K562 (cell line): ENCODE data around the gene ZBTB16. TPM values are rescaled to one million over a fixed set of nuclear protein-coding genes. Genes with fewer than 3 reads are reported as not detected.
A peak's percentile ranks its signal among the peaks of the same experiment; 100 is the strongest.

ENCODE experiments used
- ATAC-seq: fragments of 200-7000 bp; cut with Tn5 transposase; 3 replicates; pipeline ENCODE4 v1.9.1; 2020; ENCODE audit warnings: moderate library complexity
- BruUV-seq: library from RNA; stranded (reverse); fragments of 400-500 nt; replicated peaks from 2 replicates; lab custom pipeline; 2021; lab: Mats Ljungman, UMichigan
- CTCF ChIA-PET: fragments of 300-600 bp; formaldehyde crosslinking; extraction: SDS; loops from one replicate; lab custom pipeline; 2021; ENCODE audit warnings: low intra/inter-chr PET ratio; lab: Yijun Ruan, JAX
- POLR2A ChIA-PET: fragments of 300-600, 350-650 bp; sonication (Branson Sonifier 250); formaldehyde crosslinking; extraction: SDS; loops from one replicate; lab custom pipeline; 2021; ENCODE audit warnings: antibody characterized with exemption, inconsistent platforms; lab: Yijun Ruan, JAX
- DNase-seq, 4 experiments: peaks; one replicate each; pipeline versions ENCODE4 v3.0.0 to v3.0.0-alpha.2; 2011 to 2018; ENCODE audit warnings: low spot score in 3 of 4, mixed read lengths in 3 of 4; ENCODE audit errors: extremely low read depth in 1 of 4
- FAIRE-seq: peaks from 2 replicates; lab custom pipeline; 2011; peaks lifted over from hg19 to GRCh38; lab: Jason Lieb, UNC
- H2AFZ ChIP-seq: 2 replicates; pipeline ENCODE4 v1.6.0; 2011; ENCODE audit warnings: low read depth, low read length, control low read depth, inconsistent platforms
- H3K27ac ChIP-seq: fragments of 200-600 bp; 3 replicates; pipeline ENCODE4 v1.8.0; 2011; ENCODE audit warnings: low read depth, mild to moderate bottlenecking, control low read depth, inconsistent platforms, low read length, moderate library complexity, mixed read lengths; ENCODE audit errors: extremely low read depth
- H3K27me3 ChIP-seq, 2 experiments: fragments of 300-600 bp in 1 of 2; 2 replicates in 1 of 2; 3 replicates in 1 of 2; pipeline versions ENCODE4 v1.6.0 to v1.8.0; 2011; ENCODE audit warnings: inconsistent platforms in 2 of 2, low read length in 2 of 2, mild to moderate bottlenecking in 1 of 2, mixed read lengths in 1 of 2, moderate library complexity in 1 of 2; ENCODE audit not compliant: control insufficient read depth in 2 of 2, insufficient read depth in 2 of 2
- H3K36me3 ChIP-seq: fragments of 300-600 bp; 3 replicates; pipeline ENCODE4 v1.8.0; 2011; ENCODE audit warnings: mild to moderate bottlenecking, low read length, inconsistent platforms; ENCODE audit not compliant: control insufficient read depth, insufficient read depth
- H3K4me1 ChIP-seq, 2 experiments: fragments of 200-600 bp in 1 of 2; replicated peaks in 1 of 2; 2 replicates in 1 of 2; 3 replicates in 1 of 2; pipeline versions ENCODE4 v1.5.1 to v1.8.0; 2011; ENCODE audit warnings: inconsistent platforms in 2 of 2, low read length in 2 of 2, mild to moderate bottlenecking in 1 of 2, mixed read lengths in 1 of 2, moderate library complexity in 1 of 2; ENCODE audit not compliant: control insufficient read depth in 2 of 2, insufficient read depth in 2 of 2
- H3K4me2 ChIP-seq: 2 replicates; pipeline ENCODE4 v1.6.1; 2011; ENCODE audit warnings: low read length, control low read depth, inconsistent platforms, mixed read lengths; ENCODE audit not compliant: insufficient read depth
- H3K4me3 ChIP-seq: fragments of 200-600 bp; sonication (generic), shearing (Covaris generic); 2 replicates; pipeline ENCODE4 v1.5.1; 2016; ENCODE audit warnings: control low read depth, inconsistent platforms
- H3K79me2 ChIP-seq: fragments of 200-600 bp; 3 replicates; pipeline ENCODE4 v1.8.0; 2011; ENCODE audit warnings: low read length, inconsistent platforms; ENCODE audit not compliant: control insufficient read depth, insufficient read depth
- H3K9ac ChIP-seq, 2 experiments: 2 replicates each; pipeline versions ENCODE4 v1.6.0 to v1.6.1; 2011; ENCODE audit warnings: low read depth in 2 of 2, low read length in 2 of 2, control low read depth in 1 of 2, inconsistent platforms in 1 of 2, mild to moderate bottlenecking in 1 of 2, mixed read lengths in 1 of 2; ENCODE audit not compliant: insufficient read depth in 1 of 2
- H3K9me1 ChIP-seq: one replicate; pipeline ENCODE4 v1.6.0; 2011; ENCODE audit warnings: inconsistent platforms, mild to moderate bottlenecking, low read length, moderate library complexity; ENCODE audit not compliant: control insufficient read depth, insufficient read depth
- H3K9me3 ChIP-seq: replicated peaks from 2 replicates; pipeline ENCODE4 v1.5.1; 2011; ENCODE audit warnings: low read depth, low read length, inconsistent platforms; ENCODE audit not compliant: control insufficient read depth, insufficient read depth
- H4K20me1 ChIP-seq: replicated peaks from 2 replicates; pipeline ENCODE4 v1.6.1; 2011; ENCODE audit warnings: low read length, inconsistent platforms, mixed read lengths; ENCODE audit not compliant: control insufficient read depth, insufficient read depth
- CEBPG ChIP-seq, 3 experiments: fragments of 200-800 bp in 1 of 3; sonication (Bioruptor generic) in 1 of 3; sonication (generic) in 1 of 3; formaldehyde crosslinking in 1 of 3; IDR thresholded peaks in 2 of 3; conservative IDR thresholded peaks in 1 of 3; 2 replicates each; pipeline versions ENCODE4 v1.6.1 to v1.8.0; 2016 to 2022; ENCODE audit warnings: missing compliant biosample characterization in 2 of 3, missing genetic modification characterization in 2 of 3, mild to moderate bottlenecking in 1 of 3, missing genetic modification reagents in 1 of 3
- ESRRB ChIP-seq: fragments of 250-450 bp; sonication (Bioruptor Pico); IDR thresholded peaks from 2 replicates; pipeline ENCODE4 v1.5.0; 2020; ENCODE audit warnings: mild to moderate bottlenecking, moderate library complexity, borderline replicate concordance
- ZNF354B ChIP-seq: fragments of 250-450 bp; sonication (Bioruptor Pico); IDR thresholded peaks from 2 replicates; pipeline ENCODE4 v1.4.0; 2020
- WGBS: fragments of 100-300 bp; shearing (Covaris generic); methylation state at CpG from one replicate; pipeline ENCODE4 v1.1.6; 2016; ENCODE audit warnings: low coverage, mixed read lengths; ENCODE audit not compliant: insufficient coverage; ENCODE audit errors: missing lambda C conversion rate; 5-methylcytosine and 5-hydroxymethylcytosine counted together
- in situ Hi-C: fragments of 300-500 bp; cut with MboI; formaldehyde crosslinking; loops from 4 replicates; pipeline ENCODE4 v1.15.0; 2018; ENCODE audit warnings: inconsistent platforms, mixed read lengths
- intact Hi-C: fragments of 100-400 bp; cut with micrococcal nuclease; formaldehyde crosslinking; loops from 2 replicates; pipeline ENCODE4 v1.14.2; 2022
- polyA plus RNA-seq, 8 experiments: library from polyadenylated mRNA; depleted of rRNA in 4 of 8; stranded (reverse) in 5 of 8; unstranded in 3 of 8; fragments of >200 nt; fragmentation: Nextera tagmentation in 2 of 8; fragmentation: Illumina TruSeq in 1 of 8; extraction: Ambion mirVana in 2 of 8; extraction: Trizol in 1 of 8; gene quantifications; 2 replicates each; pipeline versions ENCODE4 v1.2.1 to v1.2.3, GENCODE V29; 2011 to 2014; ENCODE audit warnings: inconsistent platforms in 1 of 8, missing spikeins in 1 of 8
- total RNA-seq, 7 experiments: library from RNA; depleted of rRNA in 6 of 7; stranded (reverse); fragments of >200 nt in 6 of 7; fragmentation: Illumina TruSeq in 2 of 7; extraction: Trizol in 2 of 7; gene quantifications; 2 replicates each; pipeline versions ENCODE4 v1.2.1 to v1.2.3, GENCODE V29; 2011 to 2021; ENCODE audit warnings: low replicate concordance in 1 of 7
- TF ChIP-seq, protein P1 (sequence below), 2 experiments: fragments of 450-650 bp in 1 of 2; sonication (generic) in 1 of 2; formaldehyde crosslinking in 1 of 2; IDR thresholded peaks; 2 replicates each; pipeline versions ENCODE4 v1.7.1 to v1.9.0; 2016 to 2022; ENCODE audit warnings: inconsistent platforms in 1 of 2, mild to moderate bottlenecking in 1 of 2, missing genetic modification reagents in 1 of 2

Gene ZBTB16
- total and polyA plus RNA-seq, 9 of the 15 experiments (the other 6 are each of a cell fraction or from before 2014, with no cell fraction given) = 0.06 to 0.40 (median 0.24) TPM; not detected in 4

DNA sequence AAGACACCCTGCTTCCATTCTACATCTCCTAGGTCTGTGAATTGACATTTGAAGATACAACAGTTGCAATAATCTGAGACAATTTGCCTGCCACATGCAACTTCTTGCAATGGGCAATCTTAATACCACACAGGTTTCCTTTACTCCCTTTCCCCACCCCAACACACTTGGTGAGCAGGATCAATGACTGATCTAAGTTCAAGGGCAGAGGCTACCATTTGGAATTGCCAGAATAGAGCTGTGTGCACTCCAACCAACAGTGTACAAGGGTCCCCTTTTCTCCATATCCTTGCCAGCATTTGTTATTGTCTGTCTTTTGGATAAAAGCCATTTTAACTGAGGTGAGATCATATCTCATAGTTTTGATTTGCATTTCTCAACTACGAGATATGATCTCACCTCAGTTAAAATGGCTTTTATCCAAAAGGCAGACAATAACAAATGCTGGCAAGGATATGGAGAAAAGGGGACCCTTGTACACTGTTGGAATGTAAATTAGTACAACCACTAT lies 233.7 kb downstream of the ZBTB16 start:
- 85% methylated on average over 1 of the region's 1 CpG for whole genome bisulfite sequencing
- no peaks in the 10 kb centered on the region for H3K9me3 ChIP-seq
- in situ Hi-C loops (no loop called here), intact Hi-C loops (no loop called here)
- no peaks in the 10 kb centered on the region for H3K36me3 ChIP-seq
- CTCF ChIA-PET = no interaction called here
- H3K4me1 ChIP-seq = peaks cover 9 to 49% of the 10 kb centered on the region in 2 experiments
- ATAC-seq (no peak), FAIRE-seq (no peak), DNase-seq (no peak)
- H3K27me3 ChIP-seq = no peaks in the 10 kb centered on the region
- no peak overlapping the region for H3K27ac ChIP-seq
- TF ChIP-seq CEBPG (CRISPR knock-in tag; IDR thresholded peaks at IDR 0.05) (peak; percentile 53; the same call in 1 of the 2 replicates), CEBPG (tag; conservative IDR thresholded peaks at IDR 0.05 in 1 of 2, IDR thresholded peaks at IDR 0.05 in 1 of 2) (no peak), ESRRB (CRISPR knock-in tag) (no peak), ZNF354B (no peak)
- TF ChIP-seq, protein P1, sequence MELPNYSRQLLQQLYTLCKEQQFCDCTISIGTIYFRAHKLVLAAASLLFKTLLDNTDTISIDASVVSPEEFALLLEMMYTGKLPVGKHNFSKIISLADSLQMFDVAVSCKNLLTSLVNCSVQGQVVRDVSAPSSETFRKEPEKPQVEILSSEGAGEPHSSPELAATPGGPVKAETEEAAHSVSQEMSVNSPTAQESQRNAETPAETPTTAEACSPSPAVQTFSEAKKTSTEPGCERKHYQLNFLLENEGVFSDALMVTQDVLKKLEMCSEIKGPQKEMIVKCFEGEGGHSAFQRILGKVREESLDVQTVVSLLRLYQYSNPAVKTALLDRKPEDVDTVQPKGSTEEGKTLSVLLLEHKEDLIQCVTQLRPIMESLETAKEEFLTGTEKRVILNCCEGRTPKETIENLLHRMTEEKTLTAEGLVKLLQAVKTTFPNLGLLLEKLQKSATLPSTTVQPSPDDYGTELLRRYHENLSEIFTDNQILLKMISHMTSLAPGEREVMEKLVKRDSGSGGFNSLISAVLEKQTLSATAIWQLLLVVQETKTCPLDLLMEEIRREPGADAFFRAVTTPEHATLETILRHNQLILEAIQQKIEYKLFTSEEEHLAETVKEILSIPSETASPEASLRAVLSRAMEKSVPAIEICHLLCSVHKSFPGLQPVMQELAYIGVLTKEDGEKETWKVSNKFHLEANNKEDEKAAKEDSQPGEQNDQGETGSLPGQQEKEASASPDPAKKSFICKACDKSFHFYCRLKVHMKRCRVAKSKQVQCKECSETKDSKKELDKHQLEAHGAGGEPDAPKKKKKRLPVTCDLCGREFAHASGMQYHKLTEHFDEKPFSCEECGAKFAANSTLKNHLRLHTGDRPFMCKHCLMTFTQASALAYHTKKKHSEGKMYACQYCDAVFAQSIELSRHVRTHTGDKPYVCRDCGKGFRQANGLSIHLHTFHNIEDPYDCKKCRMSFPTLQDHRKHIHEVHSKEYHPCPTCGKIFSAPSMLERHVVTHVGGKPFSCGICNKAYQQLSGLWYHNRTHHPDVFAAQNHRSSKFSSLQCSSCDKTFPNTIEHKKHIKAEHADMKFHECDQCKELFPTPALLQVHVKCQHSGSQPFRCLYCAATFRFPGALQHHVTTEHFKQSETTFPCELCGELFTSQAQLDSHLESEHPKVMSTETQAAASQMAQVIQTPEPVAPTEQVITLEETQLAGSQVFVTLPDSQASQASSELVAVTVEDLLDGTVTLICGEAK (IDR thresholded peaks at IDR 0.05) = no peak
- TF ChIP-seq, protein P1 (CRISPR knock-in tag; IDR thresholded peaks at IDR 0.05) = no peak
- no peak overlapping the region for H3K9ac ChIP-seq
- H3K4me3 ChIP-seq = no peak overlapping the region
- no peaks in the 10 kb centered on the region for H3K9me1 ChIP-seq
- H2AFZ ChIP-seq = peak overlapping the region; percentile 49
- peaks cover 2% of the 10 kb centered on the region; the same call in 1 of the 3 replicates for H3K79me2 ChIP-seq
- H3K4me2 ChIP-seq = no peak overlapping the region
- no TSS peak for BruUV-seq
- no peaks in the 10 kb centered on the region for H4K20me1 ChIP-seq
- POLR2A ChIA-PET = interaction anchor here (1.3 kb wide), 1 partner anchor 12 kb away, joined by 4 read pairs; no protein-coding TSS in a partner anchor
